Erythroblast (primary cell): ENCODE results near the gene FCMR.
A peak's percentile ranks its signal among the peaks of the same experiment; 100 is the strongest.

Source experiments
- DNase-seq, 2 experiments: peaks; one replicate each; lab custom pipeline; 2025; lab: John Stamatoyannopoulos, UW
- GATA1 ChIP-seq: IDR thresholded peaks from 2 replicates; pipeline ENCODE4 v1.6.1; 2011; ENCODE audit warnings: low read depth, mild to moderate bottlenecking, control low read depth, low read length, moderate library complexity
- POLR2A ChIP-seq: IDR thresholded peaks from 2 replicates; pipeline ENCODE4 v1.6.1; 2011; ENCODE audit warnings: mild to moderate bottlenecking, low read length

FCMR gene

DNA sequence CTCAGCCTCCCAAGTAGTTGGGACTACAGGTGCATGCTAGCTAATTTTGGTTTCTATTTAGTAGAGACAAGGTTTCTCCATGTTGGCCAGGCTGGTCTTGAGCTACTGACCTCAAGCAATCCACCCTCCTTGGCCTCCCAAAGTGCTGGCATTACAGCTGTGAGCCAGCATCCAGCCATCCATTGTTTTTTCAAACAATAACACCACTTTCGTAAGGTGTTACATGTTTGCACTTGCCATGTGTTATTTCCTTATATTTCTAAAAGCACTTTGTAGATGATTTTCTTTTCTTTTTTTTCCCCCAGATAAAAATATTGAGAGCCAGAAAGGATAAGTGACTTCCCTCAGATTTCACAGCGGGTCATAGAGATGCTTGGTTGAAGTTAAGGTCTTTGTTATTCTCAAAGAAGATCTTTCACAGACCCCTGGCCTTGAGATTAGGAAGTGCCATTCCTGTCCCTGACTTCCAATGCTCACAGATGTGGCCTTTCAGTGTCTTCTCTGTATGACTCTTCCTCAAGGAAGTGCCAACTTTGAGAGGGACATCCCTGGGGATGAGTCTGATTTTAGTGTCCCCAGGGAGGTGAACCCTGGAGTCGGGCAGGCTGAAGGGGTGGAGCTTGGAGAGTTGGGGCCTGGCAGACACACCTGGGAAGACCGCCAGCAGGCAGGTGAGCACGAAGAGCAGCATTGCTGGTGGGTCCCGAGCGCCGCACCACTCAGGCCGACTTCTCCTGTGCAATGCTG lies 18.3 kb upstream of the FCMR start:
- DNase-seq = no peak

DNA sequence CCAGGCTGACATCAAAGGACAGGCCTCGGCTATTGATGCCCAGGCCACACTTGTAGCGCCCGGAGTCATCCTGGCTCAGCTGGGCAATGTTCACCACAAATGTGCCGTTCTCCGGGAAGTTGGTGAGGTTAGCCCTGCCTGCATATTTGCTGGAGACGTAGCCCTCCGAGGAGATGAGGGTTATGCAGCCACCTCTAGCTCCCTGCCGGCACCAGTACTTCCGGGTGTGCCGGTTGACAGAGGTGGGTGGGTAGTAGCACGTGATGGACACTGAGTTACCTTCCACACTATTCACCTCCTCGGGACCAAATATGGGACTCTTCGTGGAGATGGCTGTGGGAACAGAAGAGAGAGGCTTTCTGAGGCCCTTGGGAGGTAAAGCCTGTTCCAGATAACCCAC lies 17.4 kb upstream of the FCMR start:
- no peak for DNase-seq
- TF ChIP-seq GATA1 (no peak), POLR2A (no peak)

More for the DNA sequence above, 18.3 kb upstream of the FCMR start:
- no peak for TF ChIP-seq POLR2A
- TF ChIP-seq GATA1 = no peak

- no peak for TF ChIP-seq GATA1
- no peak for TF ChIP-seq POLR2A
Measured at GRCh38 chr1:206937425-206937824, 15.7 kb upstream of the FCMR start.

DNA sequence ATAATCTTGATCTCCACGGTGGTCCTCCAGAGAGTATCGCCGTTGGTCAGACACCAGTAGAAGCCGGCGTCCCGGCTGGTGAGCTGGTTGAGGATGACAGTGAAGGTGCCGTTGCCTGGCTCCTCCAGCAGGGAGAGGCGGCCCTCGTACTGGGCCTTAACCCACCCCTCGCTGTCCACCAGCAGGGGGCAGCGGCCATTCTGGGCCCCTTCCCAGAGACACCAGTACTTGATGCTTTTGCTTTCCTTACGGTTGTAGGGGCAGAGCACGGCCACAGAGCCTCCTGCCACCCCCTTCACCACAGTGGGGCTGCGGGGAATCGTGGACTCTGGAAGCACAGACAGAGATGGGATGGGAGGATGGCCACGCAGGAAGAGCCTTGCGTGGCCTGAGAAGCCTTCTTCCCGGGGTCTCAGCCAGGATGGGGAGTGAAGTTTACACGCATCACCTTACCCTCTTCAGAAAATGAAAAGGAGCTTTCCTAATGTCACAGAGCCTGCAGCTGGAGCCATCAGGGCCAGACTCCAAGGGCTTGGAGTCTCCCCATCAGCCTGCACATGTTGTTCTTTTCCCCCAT lies 13.8 kb upstream of the FCMR start:
- DNase-seq = peak; percentile 80 to 81
- TF ChIP-seq POLR2A (no peak), GATA1 (no peak)

More at GRCh38 chr1:206937425-206937824, 15.7 kb upstream of the FCMR start:
- no peak for DNase-seq

DNA sequence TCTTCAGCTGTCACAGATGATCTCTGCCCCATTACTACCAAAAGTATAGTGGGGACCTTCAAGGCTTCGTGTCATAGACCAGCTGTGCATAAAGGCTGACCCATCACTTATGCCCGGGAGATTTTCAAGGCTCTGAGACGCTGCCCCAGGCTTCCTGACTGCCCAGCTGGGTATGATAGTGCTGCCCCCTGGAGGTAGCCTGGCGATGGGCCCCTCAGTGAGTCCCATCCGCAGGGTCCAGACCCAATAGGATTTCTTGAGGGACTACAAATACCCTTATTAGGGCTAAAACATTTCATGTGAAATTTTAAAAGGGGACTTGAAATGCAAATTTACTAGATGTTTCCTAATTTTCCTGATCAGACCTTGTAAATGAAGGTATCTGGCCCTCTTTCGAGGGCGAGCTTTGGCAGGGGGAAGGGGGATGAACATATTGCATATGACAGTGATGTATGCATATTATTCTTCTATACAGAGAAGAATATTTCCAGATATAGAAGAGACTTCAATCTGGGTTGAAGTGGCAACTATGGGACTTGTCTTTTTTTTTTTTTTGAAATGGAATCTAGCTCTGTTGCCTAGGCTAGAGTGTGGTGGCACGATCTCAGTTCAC lies 11.7 kb upstream of the FCMR start:
- TF ChIP-seq GATA1 (no peak), POLR2A (no peak)
- DNase-seq = peak; percentile 53 to 67

- no peak for TF ChIP-seq GATA1
- TF ChIP-seq POLR2A = no peak
- no peak for DNase-seq
Measured at GRCh38 chr1:206932177-206932576, 10.4 kb upstream of the FCMR start.

DNA sequence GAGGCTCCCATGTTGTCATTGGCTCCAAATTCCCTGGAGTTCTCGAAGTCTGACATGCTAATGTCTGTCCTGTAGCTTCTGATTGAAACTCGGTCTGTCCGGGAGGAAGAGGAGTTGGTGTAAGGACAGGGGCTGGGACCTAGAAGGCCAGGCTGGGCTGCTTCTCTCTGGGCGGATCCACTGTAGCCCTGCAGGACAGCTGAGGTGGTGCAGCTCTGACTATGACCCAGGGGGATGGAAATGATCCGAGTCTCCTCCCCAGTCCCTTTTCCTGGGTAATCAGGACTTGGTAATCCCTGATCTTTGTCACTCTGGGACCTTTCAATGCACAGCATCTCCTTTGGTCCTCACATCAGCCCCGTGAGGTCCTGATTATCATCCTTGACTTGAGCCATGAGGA lies 10.0 kb upstream of the FCMR start:
- no peak for TF ChIP-seq GATA1
- TF ChIP-seq POLR2A = no peak
- no peak for DNase-seq

- no peak for DNase-seq
Measured at GRCh38 chr1:206930210-206930798, 8.6 kb upstream of the FCMR start.

DNA sequence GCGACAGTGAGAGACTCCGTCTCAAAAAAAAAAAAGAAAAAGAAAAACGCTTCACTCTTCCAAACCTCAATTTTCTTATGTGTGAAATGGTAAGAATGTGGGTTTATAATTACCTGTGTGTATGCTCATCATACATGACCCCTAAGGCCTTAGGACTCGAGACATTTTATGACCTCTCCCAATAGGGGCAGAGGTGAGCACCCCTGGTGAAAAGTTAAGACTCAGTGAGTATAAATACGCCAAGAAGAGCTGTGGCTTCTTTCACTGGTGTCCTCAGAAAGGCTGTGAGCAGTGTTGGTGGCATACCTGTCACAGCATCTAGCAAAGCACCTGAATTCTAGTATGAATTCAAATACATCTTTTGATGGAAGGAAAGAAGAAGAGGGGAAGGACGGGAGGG lies 7.8 kb upstream of the FCMR start:
- no peak for DNase-seq
- no peak for TF ChIP-seq GATA1
- no peak for TF ChIP-seq POLR2A

More at GRCh38 chr1:206930210-206930798, 8.6 kb upstream of the FCMR start:
- no peak for TF ChIP-seq POLR2A
- TF ChIP-seq GATA1 = no peak

- TF ChIP-seq POLR2A (no peak), GATA1 (no peak)
- no peak for DNase-seq
Measured at GRCh38 chr1:206926286-206926685, 4.5 kb upstream of the FCMR start.

- no peak for TF ChIP-seq GATA1
- TF ChIP-seq POLR2A = no peak
- peak; percentile 38 to 48 for DNase-seq
Measured at GRCh38 chr1:206925106-206925736, 3.5 kb upstream of the FCMR start.

GRCh38 chr1:206924592-206925105 lies 2.9 kb upstream of the FCMR start:
- TF ChIP-seq GATA1 (no peak), POLR2A (no peak)
- peak in 1 of 2 experiments; percentile 39 for DNase-seq

DNA sequence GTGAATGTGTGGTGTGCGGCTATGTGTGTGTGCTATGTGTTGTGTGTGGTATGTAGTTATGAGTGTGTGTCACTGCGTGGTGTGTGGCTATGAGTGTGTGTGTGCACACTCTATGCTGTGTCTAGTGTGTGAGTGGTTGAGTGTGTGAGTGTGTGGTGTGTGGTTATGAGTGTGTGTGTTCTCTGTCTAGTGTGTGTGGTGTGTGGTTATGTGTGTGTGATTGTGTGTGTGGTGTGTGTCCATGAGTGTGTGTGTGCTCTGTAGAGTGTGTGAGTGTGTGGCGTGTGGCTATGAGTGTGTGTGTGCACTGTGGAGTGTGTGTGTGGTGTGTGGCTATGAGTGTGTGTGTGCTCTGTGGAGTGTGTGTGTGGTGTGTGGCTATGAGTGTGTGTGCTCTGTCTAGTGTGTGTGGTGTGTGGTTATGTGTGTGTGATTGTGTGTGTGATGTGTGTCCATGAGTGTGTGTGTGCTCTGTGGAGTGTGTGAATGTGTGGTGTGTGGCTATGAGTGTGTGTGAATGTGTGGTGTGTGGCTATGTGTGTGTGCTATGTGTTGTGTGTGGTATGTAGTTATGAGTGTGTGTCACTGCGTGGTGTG lies 2.3 kb upstream of the FCMR start:
- peak; percentile 16 to 40 for DNase-seq
